Tibial nerve (tissue), 4 donors: ENCODE results near the gene TCEA3. TPM values are rescaled to one million over a fixed set of nuclear protein-coding genes. Genes with fewer than 3 reads are reported as not detected.
A peak's percentile ranks its signal among the peaks of the same experiment; 100 is the strongest.

Source experiments
- DNase-seq, 2 donors: peaks; one replicate each; pipeline ENCODE4 v3.0.0-alpha.2; 2019; ENCODE audit warnings: low spot score in 2 of 2
- H3K27ac ChIP-seq, 4 donors: fragments of 200-600 bp; sonication (generic) in 3 of 4; one replicate each; pipeline ENCODE4 v1.5.1; 2017 to 2019; ENCODE audit warnings: mild to moderate bottlenecking in 1 of 4
- H3K27me3 ChIP-seq, 2 donors: fragments of 200-600 bp; sonication (generic) in 1 of 2; one replicate each; pipeline versions ENCODE4 v1.5.1 to v1.6.0; 2017 to 2019
- H3K36me3 ChIP-seq, 3 donors: fragments of 200-600 bp; sonication (generic); one replicate each; pipeline ENCODE4 v1.5.1; 2018 to 2019
- H3K4me1 ChIP-seq, 4 donors: fragments of 200-600 bp; sonication (generic) in 3 of 4; one replicate each; pipeline ENCODE4 v1.5.1; 2017 to 2019
- H3K4me3 ChIP-seq, 4 donors: fragments of 200-600 bp; sonication (generic) in 3 of 4; one replicate each; pipeline ENCODE4 v1.5.1; 2017 to 2019; ENCODE audit warnings: mild to moderate bottlenecking in 1 of 4, moderate library complexity in 1 of 4
- H3K9me3 ChIP-seq, 4 donors: fragments of 200-600 bp; sonication (generic) in 3 of 4; one replicate each; pipeline ENCODE4 v1.5.1; 2017 to 2019
- EP300 ChIP-seq, 2 donors: sonication (generic); formaldehyde crosslinking; IDR thresholded peaks; one replicate each; pipeline ENCODE4 v1.6.1; 2017; ENCODE audit warnings: antibody characterized with exemption in 2 of 2, mild to moderate bottlenecking in 1 of 2
- POLR2A ChIP-seq, 2 donors: fragments of 450-650 bp; IDR thresholded peaks; one replicate each; pipeline ENCODE4 v1.6.1; 2017; ENCODE audit warnings: antibody characterized with exemption in 2 of 2, mild to moderate bottlenecking in 2 of 2, moderate library complexity in 2 of 2
- WGBS, 2 donors: methylation state at CpG; one replicate each; pipeline ENCODE4 v1.1.5; 2018; 5-methylcytosine and 5-hydroxymethylcytosine counted together
- total RNA-seq, 4 donors: library from RNA; depleted of rRNA; stranded (reverse); fragments of >200 nt; gene quantifications; one replicate each; pipeline ENCODE4 v1.1.0, GENCODE V29; 2016
- TF ChIP-seq, protein P1 (sequence below), 5 experiments: fragments of 200-600 bp in 3 of 5; fragments of 450-650 bp in 2 of 5; sonication (generic) in 3 of 5; IDR thresholded peaks; one replicate each; pipeline ENCODE4 v1.5.1; 2016 to 2019; ENCODE audit warnings: antibody characterized with exemption in 5 of 5, mild to moderate bottlenecking in 3 of 5, moderate library complexity in 2 of 5

Gene TCEA3
- total RNA-seq = 10 to 100 TPM; 21.0 to 48.5 (median 38.8) TPM

DNA sequence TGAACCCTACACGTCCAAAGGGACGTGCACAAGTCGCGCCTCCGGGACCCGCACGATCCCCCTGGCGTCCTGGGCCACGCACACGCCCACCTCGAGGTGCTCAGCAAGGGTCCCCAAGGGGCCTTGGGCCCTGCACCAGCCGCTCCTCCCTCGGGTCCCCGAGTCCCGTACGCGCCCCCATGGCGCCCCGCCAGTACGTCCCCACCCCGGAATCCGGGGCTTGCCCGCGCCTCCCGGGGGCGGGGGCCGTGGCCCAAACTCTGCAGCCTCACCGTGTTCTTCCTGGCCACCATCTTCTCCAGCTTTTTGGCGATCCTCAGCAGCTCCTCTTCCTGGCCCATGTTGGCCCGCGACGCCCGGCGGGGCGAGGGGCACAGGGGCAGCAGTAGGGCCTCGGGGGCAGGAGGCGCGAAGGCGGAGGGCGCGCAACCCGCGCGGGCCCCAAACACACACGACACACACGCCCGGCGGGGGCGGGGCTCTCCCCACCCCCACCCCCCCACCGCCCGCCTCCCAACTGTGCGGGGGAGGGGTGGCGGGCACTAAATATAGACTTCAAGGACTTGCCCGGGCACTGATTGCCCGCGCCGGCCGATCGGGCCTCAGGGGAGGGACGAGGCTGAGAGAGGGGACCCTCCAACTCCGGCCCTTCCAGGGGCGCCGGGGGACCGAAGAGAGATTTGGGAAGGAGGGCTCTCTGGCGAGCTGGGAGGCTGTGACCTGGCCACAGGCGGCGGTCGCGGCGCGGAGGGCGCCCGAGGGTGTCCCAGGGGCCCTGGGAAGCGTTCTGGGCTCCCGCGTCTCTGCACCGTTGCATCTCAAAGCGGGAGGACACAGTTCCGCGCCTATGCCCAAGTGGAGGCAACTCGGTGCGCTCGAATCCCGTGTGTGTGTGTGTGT is at the start of gene TCEA3:
TSS of gene TCEA3 (minus strand) at position 456 of the 900 bp plus-strand sequence. CDS start at position 341, 115 bp downstream.
- H3K4me1 ChIP-seq = peaks cover 0 to 42% (median 22%) of the 10 kb centered on the region in 4 donors
- no peak for DNase-seq
- peak in 1 of 2 donors; percentile 24 for TF ChIP-seq EP300 (IDR thresholded peaks at IDR 0.05)
- TF ChIP-seq, protein P1, sequence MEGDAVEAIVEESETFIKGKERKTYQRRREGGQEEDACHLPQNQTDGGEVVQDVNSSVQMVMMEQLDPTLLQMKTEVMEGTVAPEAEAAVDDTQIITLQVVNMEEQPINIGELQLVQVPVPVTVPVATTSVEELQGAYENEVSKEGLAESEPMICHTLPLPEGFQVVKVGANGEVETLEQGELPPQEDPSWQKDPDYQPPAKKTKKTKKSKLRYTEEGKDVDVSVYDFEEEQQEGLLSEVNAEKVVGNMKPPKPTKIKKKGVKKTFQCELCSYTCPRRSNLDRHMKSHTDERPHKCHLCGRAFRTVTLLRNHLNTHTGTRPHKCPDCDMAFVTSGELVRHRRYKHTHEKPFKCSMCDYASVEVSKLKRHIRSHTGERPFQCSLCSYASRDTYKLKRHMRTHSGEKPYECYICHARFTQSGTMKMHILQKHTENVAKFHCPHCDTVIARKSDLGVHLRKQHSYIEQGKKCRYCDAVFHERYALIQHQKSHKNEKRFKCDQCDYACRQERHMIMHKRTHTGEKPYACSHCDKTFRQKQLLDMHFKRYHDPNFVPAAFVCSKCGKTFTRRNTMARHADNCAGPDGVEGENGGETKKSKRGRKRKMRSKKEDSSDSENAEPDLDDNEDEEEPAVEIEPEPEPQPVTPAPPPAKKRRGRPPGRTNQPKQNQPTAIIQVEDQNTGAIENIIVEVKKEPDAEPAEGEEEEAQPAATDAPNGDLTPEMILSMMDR (IDR thresholded peaks at IDR 0.05) = no peak
- no peaks in the 10 kb centered on the region for H3K9me3 ChIP-seq
- H3K27ac ChIP-seq = peak within 1 kb of the TSS; percentile 45 to 79 (median 74)
- H3K36me3 ChIP-seq = peaks cover 0 to 18% (median under 1%) of the 10 kb centered on the region in 3 donors
- H3K4me3 ChIP-seq = peak within 1 kb of the TSS; percentile 43 to 69 (median 52)
- WGBS, 2 donors = 4 to 5% methylated on average over 38 to 41 of the region's 84 CpGs
- H3K27me3 ChIP-seq = no peaks in the 10 kb centered on the region

DNA sequence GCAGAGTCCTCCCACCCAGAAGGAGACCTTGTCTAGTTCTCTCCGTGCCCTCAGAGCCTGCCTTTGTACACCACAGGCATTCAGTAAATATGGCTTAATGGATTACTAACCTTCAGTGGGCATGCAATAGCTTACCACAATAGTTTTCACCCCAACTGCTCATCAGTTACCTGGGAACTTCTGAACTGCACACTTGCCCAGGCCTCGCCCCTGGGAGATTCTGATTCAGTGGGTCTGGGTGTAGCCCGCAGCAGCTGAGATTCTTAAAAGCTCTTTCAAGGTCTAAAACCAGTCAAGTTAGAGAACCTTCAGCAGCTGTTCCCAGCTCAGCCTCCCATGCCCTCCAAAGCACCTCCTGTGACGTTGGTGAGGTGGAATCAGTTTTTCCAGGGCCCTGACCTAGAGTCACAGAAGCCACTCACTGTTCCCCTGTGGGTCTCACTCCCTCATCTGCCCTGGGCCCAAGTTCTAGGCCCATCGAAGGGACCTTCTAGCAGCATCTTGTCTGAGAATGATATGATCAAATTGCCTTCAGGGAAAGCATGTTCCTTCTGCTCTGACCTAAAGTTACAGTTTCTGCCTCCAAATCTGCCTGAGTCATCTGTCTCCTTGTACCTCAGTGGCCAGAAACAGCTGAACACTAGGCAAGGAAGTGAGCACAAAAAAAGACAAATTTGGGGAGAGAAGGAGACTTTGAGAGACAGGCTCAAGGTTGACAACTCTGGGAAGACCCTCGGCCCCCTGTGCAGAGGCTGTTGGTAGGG is 48.7 kb upstream of the TCEA3 start:
- no peak overlapping the region for H3K4me3 ChIP-seq
- DNase-seq = no peak
- 62 to 72% methylated on average over 6 of the region's 6 CpGs for WGBS, 2 donors
- no peak for TF ChIP-seq EP300 (IDR thresholded peaks at IDR 0.05)
- TF ChIP-seq, protein P1 (IDR thresholded peaks at IDR 0.05) = no peak
- TF ChIP-seq POLR2A (IDR thresholded peaks at IDR 0.05) = no peak
- H3K9me3 ChIP-seq = no peaks in the 10 kb centered on the region
- no peaks in the 10 kb centered on the region for H3K27me3 ChIP-seq
- H3K27ac ChIP-seq = peak overlapping the region in 3 of 4 donors; percentile 14 to 86 (median 83)
- H3K4me1 ChIP-seq = peaks cover 0 to 83% (median 37%) of the 10 kb centered on the region in 4 donors
- H3K36me3 ChIP-seq = no peaks in the 10 kb centered on the region

DNA sequence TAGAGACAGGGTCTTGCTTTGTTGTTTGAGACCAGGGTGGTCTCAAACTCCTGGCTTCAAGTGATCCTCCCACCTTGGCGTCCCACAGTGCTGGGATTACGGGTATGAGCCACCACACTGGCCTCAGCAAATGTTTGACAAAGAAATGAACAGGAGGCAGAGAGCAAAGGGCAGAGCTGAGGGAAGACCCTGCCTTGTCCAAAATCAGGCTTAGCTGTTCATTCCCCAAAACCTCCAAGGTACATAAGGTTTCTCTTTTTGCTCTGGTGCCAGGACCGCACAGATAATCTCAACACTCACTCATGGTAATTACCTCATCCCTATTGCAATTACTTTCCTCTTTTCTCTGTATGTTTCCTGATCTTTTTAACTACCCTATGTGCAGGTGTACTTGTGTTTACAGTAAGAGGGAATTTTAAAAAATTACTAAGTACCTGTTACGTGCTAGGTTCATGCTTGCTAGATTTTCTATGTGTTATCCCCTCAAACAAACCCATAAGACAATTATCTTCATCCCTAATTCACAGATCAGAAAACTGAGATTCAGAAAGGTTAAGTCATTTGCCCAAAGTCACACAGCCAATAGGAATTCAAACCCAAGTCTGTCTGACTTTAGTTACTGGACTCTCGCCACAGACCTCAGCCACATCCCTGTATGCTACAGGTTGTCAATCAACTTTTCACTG is 47.9 kb upstream of the TCEA3 start:
- H3K9me3 ChIP-seq = no peaks in the 10 kb centered on the region
- H3K27ac ChIP-seq = peak overlapping the region in 3 of 4 donors; percentile 14 to 86 (median 83)
- no peaks in the 10 kb centered on the region for H3K27me3 ChIP-seq
- WGBS, 2 donors = 75 to 77% methylated on average over 5 of the region's 5 CpGs
- H3K36me3 ChIP-seq = no peaks in the 10 kb centered on the region
- no peak overlapping the region for H3K4me3 ChIP-seq
- DNase-seq = no peak
- peaks cover 0 to 79% (median 37%) of the 10 kb centered on the region in 4 donors for H3K4me1 ChIP-seq
- TF ChIP-seq, protein P1 (IDR thresholded peaks at IDR 0.05) = no peak
- TF ChIP-seq POLR2A (IDR thresholded peaks at IDR 0.05) (no peak), EP300 (IDR thresholded peaks at IDR 0.05) (no peak)

DNA sequence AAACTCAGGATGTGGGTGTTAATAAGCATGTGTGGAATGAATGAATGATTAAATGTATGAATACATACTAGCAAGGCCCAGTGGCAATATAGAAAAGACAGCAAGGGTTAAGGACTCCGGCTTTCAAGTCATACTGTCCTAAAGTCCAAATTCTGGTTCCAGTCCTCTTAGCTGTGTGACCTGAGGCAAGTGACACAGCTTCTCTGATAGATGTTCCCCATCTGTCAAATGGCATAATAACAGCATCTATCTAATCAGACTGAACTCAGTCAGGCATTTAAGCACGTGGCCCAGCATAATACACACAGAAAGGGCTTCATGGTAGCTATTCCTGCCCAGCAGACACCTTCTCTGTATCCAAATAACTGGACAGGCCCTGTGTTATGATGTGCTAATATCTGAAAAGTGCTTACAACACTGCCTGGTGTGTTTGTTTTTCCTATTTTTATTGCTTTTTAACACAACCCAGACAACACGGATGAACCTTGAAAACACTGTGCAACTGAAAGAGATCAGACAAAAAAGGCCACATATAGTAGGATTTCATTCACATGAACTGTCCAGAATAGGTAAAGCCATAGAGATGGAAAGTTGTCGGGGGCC is 47.0 kb upstream of the TCEA3 start:
- Histone ChIP-seq H3K9me3 (no peaks in the 10 kb centered on the region), H3K27me3 (no peaks in the 10 kb centered on the region), H3K4me1 (peaks cover 0 to 83% (median 37%) of the 10 kb centered on the region in 4 donors), H3K27ac (peak overlapping the region in 3 of 4 donors; percentile 66 to 86 (median 83)), H3K4me3 (no peak overlapping the region), H3K36me3 (no peaks in the 10 kb centered on the region)
- WGBS, 2 donors = 54 to 66% methylated on average over 4 of the region's 4 CpGs
- DNase-seq = no peak
- TF ChIP-seq, protein P1 (IDR thresholded peaks at IDR 0.05) = no peak
- TF ChIP-seq POLR2A (IDR thresholded peaks at IDR 0.05) (no peak), EP300 (IDR thresholded peaks at IDR 0.05) (no peak)
